NCI-H1417 (cell line): ENCODE data around the gene CEP72.

Experiments
- DNase-seq, 3 experiments: peaks; one replicate each; lab custom pipeline; 2025; lab: John Stamatoyannopoulos, UW

CEP72 gene

GRCh38 chr5:639253-639530, 27.1 kb downstream of the CEP72 start:
- DNase-seq = no peak

DNA sequence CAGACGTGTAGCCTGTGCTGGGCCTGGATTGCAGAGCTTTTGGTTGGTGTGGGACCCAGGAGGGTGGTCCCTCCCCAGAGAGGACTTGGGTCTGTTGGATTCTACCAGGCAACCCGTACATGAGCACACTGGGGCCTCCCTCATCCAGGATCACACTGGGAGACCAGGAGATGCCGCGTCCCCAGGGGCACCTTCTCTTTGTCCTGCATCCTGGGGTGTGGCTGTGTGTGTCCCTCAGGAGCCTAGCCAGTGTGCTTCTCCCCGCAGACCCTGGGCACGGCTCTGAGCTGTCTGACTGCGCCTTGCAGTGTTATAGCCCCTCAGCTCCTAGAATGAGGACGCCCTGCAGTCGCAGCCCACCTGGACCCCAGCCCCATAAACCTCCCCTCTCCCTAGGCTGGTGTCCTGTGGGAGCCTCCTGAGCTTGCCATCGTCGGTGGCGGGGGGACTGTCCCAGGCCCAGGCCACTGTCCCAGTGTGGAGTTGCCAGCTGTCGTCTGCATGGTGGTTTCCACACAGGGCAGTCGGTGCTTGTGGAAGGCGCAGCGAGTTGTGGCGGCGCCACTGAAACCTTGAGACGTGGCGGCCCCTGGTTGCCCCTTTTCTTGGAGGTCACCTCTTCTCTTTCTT, 27.6 kb downstream of the CEP72 start:
- DNase-seq = no peak

GRCh38 chr5:640461-641330, 28.6 kb downstream of the CEP72 start:
- DNase-seq = no peak

DNA sequence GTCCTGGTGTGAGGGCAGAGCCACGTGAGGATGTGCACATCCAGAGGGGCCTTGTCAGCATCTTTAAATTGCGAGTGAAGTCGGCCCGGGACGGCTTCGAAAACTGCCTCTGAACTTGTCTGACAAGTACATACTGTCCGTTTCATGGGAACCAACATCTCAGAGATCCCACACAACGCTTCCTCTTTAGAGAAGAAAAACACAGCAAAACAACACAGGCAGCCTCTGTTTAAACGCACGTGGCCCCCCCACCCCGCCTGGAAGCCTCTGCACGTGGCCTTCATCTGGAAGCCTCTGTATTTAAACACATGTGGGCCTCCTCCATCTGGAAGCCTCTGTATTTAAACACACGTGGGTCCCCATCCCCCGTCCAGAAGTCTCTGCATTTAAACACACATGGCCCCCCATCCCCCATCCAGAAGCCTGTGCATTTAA, 29.2 kb downstream of the CEP72 start:
- DNase-seq = no peak

GRCh38 chr5:642481-642880, 30.3 kb downstream of the CEP72 start:
- DNase-seq = no peak

GRCh38 chr5:643351-643801, 31.2 kb downstream of the CEP72 start:
- DNase-seq = peak in 1 of 3 experiments; percentile 93

DNA sequence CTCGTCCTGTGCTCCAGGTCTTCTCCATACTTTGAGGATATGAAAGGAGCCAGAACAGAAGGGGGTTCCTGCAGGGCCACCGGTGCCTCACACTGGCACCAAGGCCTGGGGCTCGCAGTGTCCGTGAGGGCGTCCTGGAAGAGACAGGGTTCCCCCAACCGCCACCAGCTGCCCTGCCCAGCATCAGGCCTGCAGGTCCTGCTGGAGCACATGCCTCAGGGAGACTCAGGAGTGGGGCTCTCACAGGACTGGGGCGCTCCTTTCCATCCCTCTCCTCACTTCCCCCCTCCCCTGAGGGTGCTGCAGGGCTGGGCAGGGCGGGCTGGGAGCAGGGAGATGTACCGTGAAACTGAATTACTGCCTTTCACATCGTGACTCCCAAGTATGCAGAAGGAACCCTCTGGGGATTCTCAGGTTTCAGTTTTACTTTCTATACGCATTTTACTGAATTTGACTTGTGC, 31.7 kb downstream of the CEP72 start:
- DNase-seq = peak in 1 of 3 experiments; percentile 92

DNA sequence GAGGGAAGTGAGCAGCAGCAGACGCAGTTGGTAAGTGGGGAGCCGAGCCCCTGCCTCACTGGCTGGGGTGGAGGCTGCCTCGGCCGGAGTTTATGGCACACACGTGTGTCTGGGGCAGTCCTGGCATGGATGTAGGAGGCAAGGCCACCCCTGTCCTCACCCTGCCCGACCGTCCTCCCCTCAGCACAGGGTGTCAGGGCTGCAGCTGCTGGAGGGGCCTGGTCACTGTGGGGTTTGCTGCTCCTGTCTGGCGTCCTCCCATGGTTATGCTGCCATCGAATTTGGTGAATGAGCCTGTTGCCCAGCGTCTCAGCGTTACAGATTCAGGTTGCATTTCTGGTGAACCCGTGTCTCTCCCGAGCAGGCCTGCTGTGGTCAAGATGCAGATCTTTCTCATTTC, 32.4 kb downstream of the CEP72 start:
- DNase-seq = no peak

DNA sequence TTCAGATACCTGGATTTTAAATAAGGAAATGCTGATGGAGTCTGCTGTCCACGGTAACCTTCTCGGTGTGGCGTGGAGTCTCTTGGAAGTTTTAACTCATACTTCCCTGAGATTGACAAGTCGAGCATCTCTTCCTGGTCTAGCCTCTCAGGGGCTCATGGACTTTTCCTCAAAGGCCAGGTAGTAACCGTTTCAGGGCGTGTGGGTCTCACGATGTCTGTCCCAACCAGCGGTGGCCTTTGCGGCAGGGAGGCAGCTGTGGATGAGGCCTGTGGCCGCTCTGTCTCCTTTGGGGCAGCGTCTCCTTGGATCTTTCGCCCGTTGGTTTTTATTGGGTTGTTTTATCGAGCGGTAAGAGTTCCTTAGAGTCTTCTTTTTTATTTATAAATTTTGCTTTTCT, 32.8 kb downstream of the CEP72 start:
- no peak for DNase-seq

GRCh38 chr5:645421-645820, 33.3 kb downstream of the CEP72 start:
- DNase-seq = no peak

DNA sequence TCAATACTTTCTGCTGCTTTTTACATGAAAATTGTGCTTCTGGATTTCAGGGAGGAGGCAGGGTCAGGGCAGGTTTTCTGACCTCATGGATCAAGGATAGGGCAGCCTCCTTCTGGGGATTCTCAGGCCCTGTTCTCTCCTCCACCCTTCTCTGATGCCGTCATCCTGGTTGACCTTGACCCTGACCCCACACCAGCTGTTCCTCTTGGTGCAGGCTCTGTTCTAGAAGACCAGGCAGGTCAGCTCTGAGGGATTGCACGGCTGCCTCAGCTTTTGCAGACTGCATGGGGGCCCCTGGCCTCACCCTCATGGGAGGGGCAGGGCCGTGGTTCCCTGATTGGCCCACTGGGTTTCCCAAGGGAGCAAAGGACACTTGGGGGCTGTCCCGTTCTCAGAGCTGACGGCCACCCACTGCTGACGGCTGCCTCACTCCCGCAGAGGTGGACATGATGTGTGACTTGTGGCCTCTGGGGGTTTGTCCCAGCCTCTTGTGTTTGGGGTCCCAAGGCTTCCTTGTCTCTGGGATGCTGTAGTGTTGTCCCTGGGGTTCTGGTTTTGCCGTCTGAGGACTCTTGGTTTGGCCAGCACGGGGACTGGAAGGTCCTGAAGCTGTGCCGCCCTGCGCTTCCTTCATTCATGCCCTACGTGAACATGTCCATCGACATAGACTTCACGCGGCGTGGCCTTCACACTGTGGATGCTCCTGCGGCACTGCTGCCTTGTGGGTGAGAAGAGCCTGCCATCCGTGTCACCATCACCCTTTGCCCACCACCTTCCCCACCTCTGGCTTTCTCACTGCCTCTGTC, 34.5 kb downstream of the CEP72 start:
- no peak for DNase-seq

DNA sequence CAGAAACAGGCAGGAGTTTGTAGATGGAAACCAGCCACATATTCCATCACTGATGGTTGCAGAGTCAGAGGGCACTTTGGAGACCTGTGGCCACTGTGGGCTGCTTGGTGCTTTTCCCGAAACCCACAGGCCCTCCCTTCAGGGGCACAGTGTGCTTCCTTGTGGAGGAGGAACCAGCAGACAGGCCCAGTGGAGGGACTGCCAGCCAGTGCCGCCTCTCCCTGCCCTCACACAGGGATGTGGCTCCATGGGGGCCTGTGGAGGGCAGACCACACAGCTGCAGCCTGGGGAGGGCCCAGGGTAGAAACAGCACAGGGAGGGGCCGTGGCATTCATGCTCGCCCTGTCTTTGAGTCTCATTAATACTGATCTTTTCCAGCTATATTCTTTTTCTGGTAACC, 35.2 kb downstream of the CEP72 start:
- no peak for DNase-seq

DNA sequence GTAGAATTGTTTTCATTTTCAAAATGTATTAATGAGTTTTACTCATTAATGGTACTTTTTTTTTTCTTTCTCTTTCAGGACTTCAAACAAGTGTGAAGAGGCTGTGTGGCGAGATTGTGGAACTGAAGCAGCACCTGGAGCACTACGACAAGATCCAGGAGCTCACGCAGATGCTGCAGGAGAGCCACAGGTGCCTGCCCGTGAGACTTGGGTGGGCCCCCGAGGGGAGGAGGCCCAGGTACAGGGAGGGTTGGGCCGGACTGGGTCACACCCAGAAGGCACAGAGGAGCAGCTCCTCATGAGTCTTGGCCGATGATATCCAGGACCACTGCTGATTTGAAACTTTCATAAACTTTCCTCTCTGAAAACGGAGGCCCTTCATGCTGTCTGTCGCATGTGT, 35.6 kb downstream of the CEP72 start:
- no peak for DNase-seq

- no peak for DNase-seq
These were observed 39.3 kb downstream of the CEP72 start for GRCh38 chr5:651296-652022.

DNA sequence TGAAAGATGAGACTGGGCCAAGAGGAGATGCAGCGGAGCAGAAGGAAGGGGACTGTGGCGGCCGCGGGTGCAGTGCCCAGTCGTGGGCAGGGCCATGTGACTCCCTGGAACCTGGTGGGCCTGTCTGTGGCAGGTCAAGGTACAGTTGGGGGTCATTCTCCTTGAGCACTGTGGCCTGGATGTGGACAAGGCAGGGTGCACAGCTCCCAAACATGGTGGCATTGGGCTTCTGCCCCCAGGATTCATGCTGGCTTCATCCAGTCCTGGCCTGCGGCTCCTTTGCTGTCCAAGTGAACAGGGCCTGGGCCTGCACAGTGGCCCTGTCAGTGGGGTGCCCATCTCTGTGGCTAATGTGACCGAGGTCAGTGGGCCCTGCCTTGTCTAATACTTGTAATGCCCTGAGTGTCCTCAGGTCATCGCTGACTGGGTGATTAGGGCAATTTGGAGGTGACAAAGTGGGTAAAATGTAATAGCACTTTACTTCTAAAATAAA, 39.9 kb downstream of the CEP72 start:
- DNase-seq = no peak

DNA sequence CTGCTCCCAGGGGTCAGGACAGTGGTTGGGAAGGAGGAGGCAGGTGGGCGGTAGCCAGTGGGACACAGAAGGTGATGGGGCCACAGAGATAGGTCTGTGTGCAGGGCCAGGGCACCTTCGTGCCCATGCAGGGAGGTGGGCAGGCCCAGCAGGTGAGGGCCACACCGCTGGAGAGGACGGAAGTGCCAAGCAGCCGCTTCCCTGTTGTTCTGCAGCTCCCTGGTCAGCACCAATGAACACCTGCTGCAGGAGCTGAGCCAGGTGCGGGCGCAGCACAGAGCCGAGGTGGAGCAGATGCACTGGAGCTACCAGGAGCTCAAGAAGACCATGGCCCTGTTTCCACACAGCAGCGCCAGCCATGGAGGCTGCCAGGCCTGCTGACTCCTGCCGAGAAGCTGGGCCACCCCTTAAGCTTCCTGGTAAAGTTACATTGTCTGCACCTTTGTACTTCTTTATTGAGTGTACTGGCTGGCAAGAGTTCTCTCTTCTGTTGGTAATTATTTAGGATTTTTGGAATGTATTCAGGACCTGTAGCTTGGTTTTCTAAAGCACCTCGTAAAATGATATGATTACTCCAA, 40.7 kb downstream of the CEP72 start:
- peak; percentile 26 to 39 (median 37) for DNase-seq

- DNase-seq = no peak
These were observed 42.1 kb downstream of the CEP72 start for GRCh38 chr5:654071-654778.

- no peak for DNase-seq
These were observed 43.3 kb downstream of the CEP72 start for GRCh38 chr5:655406-655805.

DNA sequence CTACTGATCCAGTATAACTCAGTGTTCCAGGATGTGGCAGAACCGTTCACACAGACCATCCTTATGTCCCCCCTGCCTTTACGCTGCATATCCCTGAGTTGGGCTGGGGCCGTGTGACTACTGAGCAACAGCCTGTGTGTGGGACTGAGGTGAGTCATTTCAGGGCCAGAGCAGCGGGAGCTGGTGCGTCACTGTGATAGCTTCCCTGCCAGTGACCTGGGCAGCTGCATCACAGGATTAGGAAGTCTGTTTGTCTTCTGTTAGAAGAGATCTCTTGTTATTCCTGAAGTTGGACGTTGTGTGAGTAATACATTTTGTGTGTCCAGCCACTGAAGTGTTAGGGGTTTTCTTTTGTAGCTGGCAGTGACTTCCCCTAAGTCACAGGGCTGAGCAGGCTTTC, 45.4 kb downstream of the CEP72 start:
- DNase-seq = no peak

DNA sequence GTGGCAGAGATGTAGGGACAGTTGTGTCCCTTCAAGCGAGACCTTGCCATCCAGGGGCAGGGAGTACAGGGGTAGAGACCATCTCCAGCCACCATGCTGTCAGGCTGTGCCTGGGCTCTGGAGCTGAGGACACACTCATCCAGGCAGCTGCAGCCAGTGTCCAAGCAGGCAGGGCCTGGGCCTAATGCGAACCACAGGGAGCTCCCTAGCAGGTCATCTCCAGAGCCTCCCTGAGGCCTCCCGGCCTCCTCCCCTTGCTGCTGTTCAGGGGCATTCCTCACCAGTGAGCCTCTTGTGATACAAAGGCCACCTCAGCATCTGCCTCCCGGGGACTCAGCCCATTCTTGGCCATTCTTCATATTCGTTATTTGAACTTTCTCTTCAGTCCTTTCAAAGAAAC, 46.0 kb downstream of the CEP72 start:
- DNase-seq = no peak
